Right cardiac atrium (tissue), 5 donors: ENCODE results near the gene SFMBT2. TPM values are rescaled to one million over a fixed set of nuclear protein-coding genes. Genes with fewer than 3 reads are reported as not detected.
A peak's percentile ranks its signal among the peaks of the same experiment; 100 is the strongest.

Source experiments
- ATAC-seq, 2 donors: fragments of 200-7000 bp; cut with Tn5 transposase; one replicate each; pipeline versions ENCODE4 v1.8.0 to v1.9.1; 2020; ENCODE audit warnings: moderate library complexity in 2 of 2, mild to moderate bottlenecking in 1 of 2
- DNase-seq, 3 donors: peaks; one replicate each; pipeline ENCODE4 v3.0.0-alpha.2; 2020
- H3K27ac ChIP-seq: one replicate; pipeline ENCODE4 v1.5.1; 2013; ENCODE audit warnings: mild to moderate bottlenecking, low read length, control low read depth, moderate library complexity
- H3K27me3 ChIP-seq: one replicate; pipeline ENCODE4 v1.6.1; 2013; ENCODE audit not compliant: control insufficient read depth, insufficient read depth
- H3K4me1 ChIP-seq: one replicate; pipeline ENCODE4 v1.6.1; 2013; ENCODE audit warnings: low read length; ENCODE audit not compliant: control insufficient read depth, insufficient read depth
- H3K4me3 ChIP-seq: one replicate; pipeline ENCODE4 v1.5.1; 2013; ENCODE audit warnings: low read length, control low read depth
- H3K9me3 ChIP-seq: one replicate; pipeline ENCODE4 v1.6.1; 2013; ENCODE audit warnings: low read length; ENCODE audit not compliant: control insufficient read depth
- WGBS: extraction: QIAGEN DNeasy Blood & Tissue Kit; methylation state at CpG from one replicate; pipeline ENCODE4 v1.1.7; 2013; 5-methylcytosine and 5-hydroxymethylcytosine counted together
- intact Hi-C, 4 donors: fragments of 100-400 bp; cut with DNase I; formaldehyde crosslinking; loops; one replicate each; pipeline versions ENCODE4 v1.11.0 to v1.14.0; 2022 to 2023
- long read RNA-seq, 4 donors: library from polyadenylated mRNA; unstranded; transcript quantifications; one replicate each; pipeline ENCODE4 v2.0.0, GENCODE V29; 2020 to 2021
- polyA plus RNA-seq: library from polyadenylated mRNA; stranded (reverse); fragments of 200-250 nt; gene quantifications from one replicate; pipeline ENCODE4 v1.2.3, GENCODE V29; 2013
- total RNA-seq, 4 donors: library from RNA; stranded (reverse); fragmentation: NEBNext Ultra II Directional; extraction: Animal tissue kit (Norgen Biotek cat#: 25700); gene quantifications; one replicate each; pipeline ENCODE4 v1.2.1, GENCODE V29; 2021
- donor health status: healthy with polysubstance abuse.
- donor health status: DM: no; HTN: yes; CAD: no.
- donor health status: DM: no; HTN: no; CAD: no.
- donor health status: DM: no; HTN: yes; CAD: no; lungs with severe emphysema.
- donor health status: DM: yes; HTN: yes; CAD: no.

SFMBT2 gene
- total RNA-seq (10 to 100 TPM; 11.3 to 12.9 (median 12.1) TPM), polyA plus RNA-seq (3.3 TPM)
- long read RNA-seq, donor 1, partial matches to known transcripts = 0 of 5 reads
- long read RNA-seq, donor 1, other reads (novel, unspliced or antisense) = 5 of 5 reads
- long read RNA-seq, donor 2, partial matches to known transcripts = 1 of 5 reads
- long read RNA-seq, donor 2, other reads (novel, unspliced or antisense) = 4 of 5 reads
- long read RNA-seq, donor 3, partial matches to known transcripts = 2 of 13 reads
- long read RNA-seq, donor 3, other reads (novel, unspliced or antisense) = 11 of 13 reads
- long read RNA-seq, donor 4 = 0 reads

GRCh38 chr10:7410862-7411670 lies at the start of gene SFMBT2:
Gene SFMBT2 (minus strand): TSS chr10:7411034. CDS start chr10:7381898, 29,136 bp downstream.
- DNase-seq (peak; percentile 63 to 88 (median 84)), ATAC-seq (peak; percentile 65 to 79)
- Histone ChIP-seq H3K4me3 (peak within 1 kb of the TSS; percentile 95), H3K27ac (peak within 1 kb of the TSS; percentile 62), H3K4me1 (peaks cover 3% of the 10 kb centered on the region), H3K27me3 (no peaks in the 10 kb centered on the region), H3K9me3 (no peaks in the 10 kb centered on the region)
- intact Hi-C loops = loop anchor here (5.0 to 10.0 kb wide), 6 partner anchors 154 to 746 kb away; no protein-coding TSS in a partner anchor
- under 1% methylated on average over 66 of the region's 66 CpGs for WGBS

- Histone ChIP-seq H3K4me3 (no peak overlapping the region), H3K4me1 (no peaks in the 10 kb centered on the region), H3K27ac (no peak overlapping the region), H3K27me3 (no peaks in the 10 kb centered on the region), H3K9me3 (no peaks in the 10 kb centered on the region)
- no peak for ATAC-seq
- intact Hi-C loops = no loop called here
- no peak for DNase-seq
- WGBS = 91% methylated on average over 6 of the region's 6 CpGs
Measured at GRCh38 chr10:7460006-7460405, 49.2 kb upstream of the SFMBT2 start.

- no peak overlapping the region for H3K27ac ChIP-seq
- DNase-seq = no peak
- 65% methylated on average over 2 of the region's 2 CpGs for WGBS
- no peaks in the 10 kb centered on the region for H3K4me1 ChIP-seq
- H3K4me3 ChIP-seq = no peak overlapping the region
- intact Hi-C loops = no loop called here
- no peaks in the 10 kb centered on the region for H3K27me3 ChIP-seq
- no peak for ATAC-seq
- no peaks in the 10 kb centered on the region for H3K9me3 ChIP-seq
Measured at GRCh38 chr10:7458556-7458955, 47.7 kb upstream of the SFMBT2 start.

GRCh38 chr10:7457478-7458316 lies 46.9 kb upstream of the SFMBT2 start:
- 88% methylated on average over 14 of the region's 14 CpGs for WGBS

GRCh38 chr10:7449063-7449695 lies 38.3 kb upstream of the SFMBT2 start:
- no peak for ATAC-seq
- WGBS = 78% methylated on average over 4 of the region's 4 CpGs
- Histone ChIP-seq H3K4me1 (no peaks in the 10 kb centered on the region), H3K27me3 (no peaks in the 10 kb centered on the region), H3K27ac (no peak overlapping the region), H3K4me3 (no peak overlapping the region), H3K9me3 (no peaks in the 10 kb centered on the region)
- intact Hi-C loops = no loop called here
- DNase-seq = no peak

More at GRCh38 chr10:7457478-7458316, 46.9 kb upstream of the SFMBT2 start:
- no peak overlapping the region for H3K27ac ChIP-seq
- no peaks in the 10 kb centered on the region for H3K4me1 ChIP-seq
- intact Hi-C loops = no loop called here
- no peaks in the 10 kb centered on the region for H3K27me3 ChIP-seq
- DNase-seq (no peak), ATAC-seq (peak; percentile 22 to 56)
- no peaks in the 10 kb centered on the region for H3K9me3 ChIP-seq
- no peak overlapping the region for H3K4me3 ChIP-seq

GRCh38 chr10:7445474-7446185 lies 34.8 kb upstream of the SFMBT2 start:
- no peak overlapping the region for H3K4me3 ChIP-seq
- no peaks in the 10 kb centered on the region for H3K27me3 ChIP-seq
- no peaks in the 10 kb centered on the region for H3K9me3 ChIP-seq
- H3K27ac ChIP-seq = no peak overlapping the region
- H3K4me1 ChIP-seq = no peaks in the 10 kb centered on the region
- ATAC-seq (no peak), DNase-seq (no peak)
- WGBS = 82% methylated on average over 7 of the region's 7 CpGs
- intact Hi-C loops = no loop called here

GRCh38 chr10:7444551-7445121 lies 33.8 kb upstream of the SFMBT2 start:
- H3K4me1 ChIP-seq = no peaks in the 10 kb centered on the region
- H3K27ac ChIP-seq = no peak overlapping the region
- DNase-seq (peak in 1 of 3 donors; percentile 57), ATAC-seq (no peak)
- 62% methylated on average over 19 of the region's 19 CpGs for WGBS
- H3K4me3 ChIP-seq = no peak overlapping the region
- H3K9me3 ChIP-seq = no peaks in the 10 kb centered on the region
- no peaks in the 10 kb centered on the region for H3K27me3 ChIP-seq
- intact Hi-C loops = no loop called here

- intact Hi-C loops = no loop called here
- ATAC-seq = no peak
- no peaks in the 10 kb centered on the region for H3K9me3 ChIP-seq
- no peak overlapping the region for H3K27ac ChIP-seq
- no peak overlapping the region for H3K4me3 ChIP-seq
- no peaks in the 10 kb centered on the region for H3K27me3 ChIP-seq
- no peak for DNase-seq
- H3K4me1 ChIP-seq = no peaks in the 10 kb centered on the region
Measured at GRCh38 chr10:7443036-7443435, 32.2 kb upstream of the SFMBT2 start.

- WGBS = 80% methylated on average over 12 of the region's 12 CpGs
- ATAC-seq (no peak), DNase-seq (no peak)
- Histone ChIP-seq H3K27ac (no peak overlapping the region), H3K27me3 (no peaks in the 10 kb centered on the region), H3K4me3 (no peak overlapping the region), H3K4me1 (no peaks in the 10 kb centered on the region), H3K9me3 (no peaks in the 10 kb centered on the region)
- intact Hi-C loops = no loop called here
Measured at GRCh38 chr10:7441403-7442147, 30.7 kb upstream of the SFMBT2 start.
